Measurements from ENCODE around the gene PABPC1L. TPM values are rescaled to one million over a fixed set of nuclear protein-coding genes. Genes with fewer than 3 reads are reported as not detected.

Gene PABPC1L
- total and polyA plus RNA-seq, 2 of the 13 experiments (the other 11 are each of a cell fraction or from before 2014, with no cell fraction given), result 30.8 to 252 TPM

- TF ChIP-seq TBL1XR1 (IDR thresholded peaks at IDR 0.05; ENCODE audit: borderline replicate concordance, low read length, partially characterized antibody) (no peak), ZNF784 (CRISPR knock-in tag; IDR thresholded peaks at IDR 0.05; ENCODE audit: borderline replicate concordance) (no peak), MEF2D (CRISPR knock-in tag; IDR thresholded peaks at IDR 0.05) (0 out of 2 replicates have a peak, but pooled peaks have one; percentile 42), AHDC1 (CRISPR knock-in tag; IDR thresholded peaks at IDR 0.05; ENCODE audit: borderline replicate concordance) (no peak), TGIF2 (CRISPR knock-in tag; IDR thresholded peaks at IDR 0.05) (0 out of 2 replicates have a peak, but pooled peaks have one; percentile 27), MAF1 (CRISPR knock-in tag; IDR thresholded peaks at IDR 0.05; ENCODE audit: borderline replicate concordance) (no peak), GATA4 (IDR thresholded peaks at IDR 0.05; ENCODE audit: borderline replicate concordance, low read depth) (no peak), STAG1 (CRISPR knock-in tag; IDR thresholded peaks at IDR 0.05) (no peak), ZNF704 (CRISPR knock-in tag; IDR thresholded peaks at IDR 0.05; ENCODE audit: borderline replicate concordance) (no peak), ISX (CRISPR knock-in tag; conservative IDR thresholded peaks at IDR 0.05) (0 out of 2 replicates have a peak, but pooled peaks have one; percentile 45), PREB (CRISPR knock-in tag; IDR thresholded peaks at IDR 0.05) (no peak), GPBP1L1 (CRISPR knock-in tag; IDR thresholded peaks at IDR 0.05) (no peak), ZNF773 (CRISPR knock-in tag; IDR thresholded peaks at IDR 0.05; ENCODE audit: borderline replicate concordance) (no peak), KDM5A (IDR thresholded peaks at IDR 0.05; ENCODE audit: borderline replicate concordance, low read length) (peak; percentile 10; the same call in 1 of the 2 replicates), U2AF1 (optimal IDR thresholded peaks at IDR 0.05; ENCODE audit: low read depth, low read length) (no peak), CEBPG (CRISPR knock-in tag; IDR thresholded peaks at IDR 0.05) (peak; percentile 24; the same call in 1 of the 2 replicates), TRIM24 (CRISPR knock-in tag; IDR thresholded peaks at IDR 0.05) (no peak), ATF3 (CRISPR knock-in tag; IDR thresholded peaks at IDR 0.05) (0 out of 2 replicates have a peak, but pooled peaks have one; percentile 3)
These were observed 23.6 kb upstream of the PABPC1L start (continued) for GRCh38 chr20:44886266-44886651.

All from HepG2 (cell line).